HepG2 (cell line): Measurements from ENCODE around the gene SYNE3. TPM values are rescaled to one million over a fixed set of nuclear protein-coding genes. Genes with fewer than 3 reads are reported as not detected.

Source experiments
- ARNTL ChIP-seq: sonication (generic); formaldehyde crosslinking; IDR thresholded peaks from 2 replicates; pipeline ENCODE4 v1.4.0; 2020; ENCODE audit warnings: mild to moderate bottlenecking, missing genetic modification reagents
- BORCS8-MEF2B ChIP-seq: sonication (generic); formaldehyde crosslinking; IDR thresholded peaks from 2 replicates; pipeline ENCODE4 v1.8.0; 2022; ENCODE audit warnings: mild to moderate bottlenecking, missing genetic modification reagents
- DPF2 ChIP-seq: sonication (generic); formaldehyde crosslinking; IDR thresholded peaks from 2 replicates; pipeline ENCODE4 v1.4.0; 2020; ENCODE audit warnings: mild to moderate bottlenecking, low read depth, missing genetic modification reagents, borderline replicate concordance
- GFI1 ChIP-seq: sonication (generic); formaldehyde crosslinking; IDR thresholded peaks from 2 replicates; pipeline ENCODE4 v1.5.0; 2020; ENCODE audit warnings: missing genetic modification reagents, mild to moderate bottlenecking, borderline replicate concordance
- GLI4 ChIP-seq: sonication (generic); formaldehyde crosslinking; IDR thresholded peaks from 2 replicates; pipeline ENCODE4 v1.5.1; 2020; ENCODE audit warnings: missing genetic modification reagents, mild to moderate bottlenecking, moderate library complexity, borderline replicate concordance
- KLF16 ChIP-seq, 2 experiments: sonication (generic) in 1 of 2; formaldehyde crosslinking in 1 of 2; IDR thresholded peaks; 2 replicates each; pipeline versions ENCODE4 v1.6.1 to v1.8.0; 2016 to 2023; ENCODE audit warnings: missing genetic modification reagents in 2 of 2, missing compliant biosample characterization in 1 of 2
- NR0B2 ChIP-seq: sonication (generic); formaldehyde crosslinking; IDR thresholded peaks from 2 replicates; pipeline ENCODE4 v1.4.0; 2020; ENCODE audit warnings: mild to moderate bottlenecking, missing genetic modification reagents
- SNAPC2 ChIP-seq: sonication (generic); formaldehyde crosslinking; IDR thresholded peaks from 2 replicates; pipeline ENCODE4 v1.8.1; 2022; ENCODE audit warnings: mild to moderate bottlenecking, missing genetic modification reagents
- TBX2 ChIP-seq: sonication (generic); formaldehyde crosslinking; IDR thresholded peaks from 2 replicates; pipeline ENCODE4 v1.5.0; 2020; ENCODE audit warnings: missing genetic modification reagents, mild to moderate bottlenecking, borderline replicate concordance
- THAP7 ChIP-seq: sonication (generic); formaldehyde crosslinking; IDR thresholded peaks from 2 replicates; pipeline ENCODE4 v1.8.1; 2023; ENCODE audit warnings: mild to moderate bottlenecking, missing genetic modification reagents
- ZNF281 ChIP-seq: sonication (generic); formaldehyde crosslinking; IDR thresholded peaks from 2 replicates; pipeline ENCODE4 v1.4.0; 2020; ENCODE audit warnings: missing genetic modification reagents, borderline replicate concordance
- ZNF7 ChIP-seq: IDR thresholded peaks from 2 replicates; pipeline ENCODE4 v1.6.1; 2016; ENCODE audit warnings: missing biosample characterization, missing genetic modification reagents
- polyA plus RNA-seq, 8 experiments: library from polyadenylated mRNA; depleted of rRNA in 3 of 8; stranded (reverse) in 7 of 8; unstranded in 1 of 8; fragments of >200 nt; fragmentation: Illumina TruSeq in 4 of 8; extraction: Trizol in 4 of 8; gene quantifications; 2 replicates each; pipeline versions ENCODE4 v1.2.1 to v1.2.3, GENCODE V29; 2011 to 2016; ENCODE audit warnings: low read depth in 4 of 8, missing spikeins in 1 of 8, mixed read lengths in 1 of 8; ENCODE audit not compliant: insufficient read depth in 1 of 8
- total RNA-seq, 5 experiments: library from RNA; depleted of rRNA; stranded (reverse); fragments of >200 nt; fragmentation: Illumina TruSeq; extraction: Trizol; gene quantifications; 2 replicates each; pipeline ENCODE4 v1.2.3, GENCODE V29; 2016; ENCODE audit warnings: low read depth in 1 of 5
- TF ChIP-seq, protein P1 (sequence below): sonication (generic); formaldehyde crosslinking; IDR thresholded peaks from 2 replicates; pipeline ENCODE4 v1.4.0; 2020; ENCODE audit warnings: missing genetic modification reagents

SYNE3 gene
- total and polyA plus RNA-seq, 2 of the 13 experiments (the other 11 are each of a cell fraction or from before 2014, with no cell fraction given), result 7.8 to 8.0 TPM

- TF ChIP-seq TBX2 (CRISPR knock-in tag) (peak; percentile 92), SNAPC2 (no peak), DPF2 (peak; percentile 88), ZNF281 (CRISPR knock-in tag) (peak; percentile 51; the same call in 1 of the 2 replicates), KLF16 (CRISPR knock-in tag; IDR thresholded peaks at IDR 0.05) (peak in 1 of 2 experiments; percentile 96; a peak in 2 of 4 replicates), ZNF7 (CRISPR knock-in tag) (0 out of 2 replicates have a peak, but pooled peaks have one; percentile 35), NR0B2 (CRISPR knock-in tag) (0 out of 2 replicates have a peak, but pooled peaks have one; percentile 19), THAP7 (CRISPR knock-in tag) (no peak), BORCS8-MEF2B (peak; percentile 60; the same call in 1 of the 2 replicates), GFI1 (CRISPR knock-in tag) (peak; percentile 80), ARNTL (peak; percentile 98), GLI4 (CRISPR knock-in tag) (no peak)
- TF ChIP-seq, protein P1, sequence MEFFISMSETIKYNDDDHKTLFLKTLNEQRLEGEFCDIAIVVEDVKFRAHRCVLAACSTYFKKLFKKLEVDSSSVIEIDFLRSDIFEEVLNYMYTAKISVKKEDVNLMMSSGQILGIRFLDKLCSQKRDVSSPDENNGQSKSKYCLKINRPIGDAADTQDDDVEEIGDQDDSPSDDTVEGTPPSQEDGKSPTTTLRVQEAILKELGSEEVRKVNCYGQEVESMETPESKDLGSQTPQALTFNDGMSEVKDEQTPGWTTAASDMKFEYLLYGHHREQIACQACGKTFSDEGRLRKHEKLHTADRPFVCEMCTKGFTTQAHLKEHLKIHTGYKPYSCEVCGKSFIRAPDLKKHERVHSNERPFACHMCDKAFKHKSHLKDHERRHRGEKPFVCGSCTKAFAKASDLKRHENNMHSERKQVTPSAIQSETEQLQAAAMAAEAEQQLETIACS (CRISPR knock-in tag), result no peak
Measured at GRCh38 chr14:95524706-95525512, 8.5 kb upstream of the SYNE3 start (continued).
